RWPE1 (cell line): ENCODE results near the gene AHDC1.
"Not testable (repeated sequence)": the region's sequence is repeated elsewhere in the genome, so short reads cannot be mapped to it uniquely, and the experiment has no call there.

ENCODE experiments used
- CTCF ChIA-PET: fragments of 350-600 bp; sonication (Branson Sonifier 250); formaldehyde crosslinking; extraction: SDS; loops from one replicate; lab custom pipeline; 2021; lab: Yijun Ruan, JAX
- POLR2A ChIA-PET: fragments of 400-600 bp; formaldehyde crosslinking; extraction: SDS; loops from one replicate; lab custom pipeline; 2020; ENCODE audit warnings: antibody characterized with exemption; ENCODE audit not compliant: low non-redundant PET; lab: Yijun Ruan, JAX
- DNase-seq: peaks from one replicate; pipeline ENCODE4 v3.0.0; 2012; ENCODE audit warnings: low spot score
- H3K27ac ChIP-seq: fragments of 450-650 bp; 2 replicates; pipeline ENCODE4 v1.5.1; 2017
- TF ChIP-seq, protein P1 (sequence below): fragments of 450-650 bp; conservative IDR thresholded peaks from 2 replicates; pipeline ENCODE4 v1.5.1; 2017; ENCODE audit warnings: low read depth, mild to moderate bottlenecking

The AHDC1 gene

DNA sequence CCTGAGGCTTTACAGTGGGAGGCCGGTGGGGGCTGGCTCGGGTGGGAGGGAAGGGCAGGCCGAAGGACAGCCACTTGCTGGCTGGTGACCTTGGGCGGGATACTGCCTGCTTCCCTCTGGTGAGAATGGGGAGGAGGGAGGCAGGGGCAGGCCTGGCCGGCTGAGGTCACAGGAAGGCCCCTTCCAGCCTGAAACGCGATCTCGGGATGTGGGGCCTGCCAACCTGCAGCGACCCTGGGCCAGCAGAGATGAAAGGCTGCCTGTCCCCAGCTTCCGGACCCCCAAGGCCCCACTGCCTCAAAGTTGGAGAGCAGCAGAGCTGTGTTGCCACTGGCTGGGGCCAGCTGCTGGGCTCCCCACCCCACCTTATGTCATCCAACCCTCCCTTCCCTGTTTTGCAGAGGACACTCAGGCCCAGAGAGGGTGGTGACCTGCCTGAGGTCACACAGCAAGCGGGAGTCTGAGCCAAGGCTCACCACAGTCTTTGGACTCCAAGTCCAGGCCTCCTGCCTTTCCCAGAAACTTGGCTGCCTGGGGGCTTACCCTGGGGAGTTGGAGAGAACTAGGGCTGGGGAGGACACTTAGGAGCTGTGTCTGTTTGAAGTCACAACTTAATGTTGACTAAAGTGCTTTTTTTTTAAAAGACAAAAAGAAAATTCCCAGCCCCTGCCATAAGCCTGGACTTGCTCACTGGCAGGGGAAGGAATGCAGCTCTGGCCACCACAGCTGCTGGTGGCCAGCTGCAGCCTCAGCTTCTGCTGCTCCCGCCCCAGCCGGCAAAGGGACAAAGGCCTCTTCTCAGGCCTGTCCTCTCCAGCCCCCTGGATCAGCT lies 99.1 kb downstream of the AHDC1 start:
- POLR2A ChIA-PET = no interaction called here
- TF ChIP-seq, protein P1, sequence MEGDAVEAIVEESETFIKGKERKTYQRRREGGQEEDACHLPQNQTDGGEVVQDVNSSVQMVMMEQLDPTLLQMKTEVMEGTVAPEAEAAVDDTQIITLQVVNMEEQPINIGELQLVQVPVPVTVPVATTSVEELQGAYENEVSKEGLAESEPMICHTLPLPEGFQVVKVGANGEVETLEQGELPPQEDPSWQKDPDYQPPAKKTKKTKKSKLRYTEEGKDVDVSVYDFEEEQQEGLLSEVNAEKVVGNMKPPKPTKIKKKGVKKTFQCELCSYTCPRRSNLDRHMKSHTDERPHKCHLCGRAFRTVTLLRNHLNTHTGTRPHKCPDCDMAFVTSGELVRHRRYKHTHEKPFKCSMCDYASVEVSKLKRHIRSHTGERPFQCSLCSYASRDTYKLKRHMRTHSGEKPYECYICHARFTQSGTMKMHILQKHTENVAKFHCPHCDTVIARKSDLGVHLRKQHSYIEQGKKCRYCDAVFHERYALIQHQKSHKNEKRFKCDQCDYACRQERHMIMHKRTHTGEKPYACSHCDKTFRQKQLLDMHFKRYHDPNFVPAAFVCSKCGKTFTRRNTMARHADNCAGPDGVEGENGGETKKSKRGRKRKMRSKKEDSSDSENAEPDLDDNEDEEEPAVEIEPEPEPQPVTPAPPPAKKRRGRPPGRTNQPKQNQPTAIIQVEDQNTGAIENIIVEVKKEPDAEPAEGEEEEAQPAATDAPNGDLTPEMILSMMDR = no peak
- H3K27ac ChIP-seq = peak overlapping the region; percentile 98
- no peak for DNase-seq
- CTCF ChIA-PET = interaction anchor here (0.6 to 0.7 kb wide), 3 partner anchors 26 to 208 kb away, joined by 3 to 4 read pairs (median 4); no protein-coding TSS in a partner anchor

DNA sequence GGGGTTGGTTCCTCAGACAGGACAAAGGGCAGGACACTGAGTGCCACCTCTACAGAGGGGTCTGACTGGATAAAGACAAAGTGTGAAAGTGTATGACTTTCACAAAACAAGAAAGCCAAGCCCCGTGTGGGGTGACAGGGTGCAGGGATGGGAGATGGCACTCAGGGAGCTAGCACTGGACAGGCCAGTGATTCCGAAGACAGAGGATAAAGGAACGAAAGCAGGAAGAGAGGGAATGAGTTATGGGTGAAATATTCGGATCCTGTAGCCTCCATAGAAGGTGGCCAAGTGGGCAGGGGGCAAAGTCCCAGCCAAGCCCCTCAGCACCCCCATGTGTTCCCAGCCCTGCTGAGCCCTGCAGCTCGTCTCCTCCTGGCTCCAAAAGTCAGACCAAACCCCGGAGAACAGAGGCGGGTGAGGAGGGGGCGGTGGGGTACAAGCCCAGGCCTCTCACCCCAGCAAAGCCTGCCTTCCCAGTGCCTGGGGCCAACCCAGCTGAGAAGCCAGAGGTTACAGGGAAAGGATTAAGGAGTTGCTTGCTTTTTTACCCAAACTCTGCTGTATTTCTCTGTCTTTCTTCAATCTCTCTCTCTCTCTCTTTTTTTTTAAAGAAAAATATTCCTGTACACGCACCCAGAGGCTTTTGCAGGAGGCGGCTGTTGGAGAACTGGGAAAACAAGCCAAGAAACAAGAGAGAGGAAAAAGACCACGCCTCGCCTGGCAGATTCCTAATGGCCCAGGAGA lies 99.9 kb downstream of the AHDC1 start:
- CTCF ChIA-PET = interaction anchor here (0.6 kb wide), 1 partner anchor 15 kb away, joined by 3 read pairs; no protein-coding TSS in a partner anchor
- TF ChIP-seq, protein P1 = no peak
- no peak for DNase-seq
- H3K27ac ChIP-seq = peak overlapping the region; percentile 98
- POLR2A ChIA-PET = no interaction called here

GRCh38 chr1:27503033-27503432 lies 100.9 kb downstream of the AHDC1 start:
- TF ChIP-seq, protein P1 = no peak
- CTCF ChIA-PET = no interaction called here
- H3K27ac ChIP-seq = peak overlapping the region; percentile 98
- DNase-seq = no peak
- POLR2A ChIA-PET = no interaction called here

DNA sequence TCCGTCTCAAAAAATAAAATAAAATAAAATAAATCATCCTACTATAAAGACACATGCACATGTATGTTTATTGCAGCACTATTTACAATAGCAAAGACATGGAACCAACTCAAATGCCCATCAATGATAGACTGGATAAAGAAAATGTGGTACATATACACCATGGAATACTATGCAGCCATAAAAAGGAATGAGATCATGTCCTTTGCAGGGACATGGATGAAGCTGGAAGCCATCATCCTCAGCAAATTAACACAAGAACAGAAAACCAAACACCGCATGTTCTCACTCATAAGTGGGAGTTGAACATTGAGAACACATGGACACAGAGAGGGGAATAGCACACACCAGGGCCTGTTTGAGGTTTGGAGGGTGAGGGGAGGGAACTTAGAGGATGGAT lies 102.8 kb downstream of the AHDC1 start:
- POLR2A ChIA-PET, H3K27ac ChIP-seq, DNase-seq: not testable (repeated sequence)
- CTCF ChIA-PET = interaction anchor here (0.7 kb wide), 1 partner anchor 660 kb away, joined by 4 read pairs; no protein-coding TSS in a partner anchor

DNA sequence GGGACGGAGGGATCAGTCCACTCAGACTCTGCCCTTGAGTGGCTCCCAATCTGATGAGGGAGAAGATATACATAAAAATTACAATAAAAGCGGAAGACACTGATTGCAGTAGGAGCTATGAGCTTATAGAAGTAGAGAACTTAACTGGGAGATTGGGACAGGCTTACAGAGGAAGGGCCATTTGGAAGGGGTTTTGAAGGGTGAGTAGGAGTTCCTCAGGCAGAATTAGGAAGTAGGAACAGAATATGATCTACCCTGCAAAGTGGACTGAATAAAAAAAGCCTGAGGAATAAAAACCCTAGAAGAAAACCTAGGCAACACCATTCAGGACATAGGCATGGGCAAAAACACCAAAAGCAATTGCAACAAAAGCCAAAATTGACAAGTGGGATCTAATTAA lies 104.8 kb downstream of the AHDC1 start:
- ChIA-PET CTCF (no interaction called here), POLR2A (no interaction called here)
- no peak overlapping the region for H3K27ac ChIP-seq
- TF ChIP-seq, protein P1 = no peak
- DNase-seq = no peak

GRCh38 chr1:27496604-27497155 lies 107.3 kb downstream of the AHDC1 start:
- no peak for DNase-seq
- ChIA-PET POLR2A (interaction anchor here (0.7 kb wide), 1 partner anchor 61 kb away, joined by 4 read pairs; no protein-coding TSS in a partner anchor), CTCF (interaction anchor here (0.5 to 1.0 kb wide), 3 partner anchors 10 to 173 kb away, joined by 3 to 5 read pairs (median 4); no protein-coding TSS in a partner anchor)
- H3K27ac ChIP-seq = no peak overlapping the region
- TF ChIP-seq, protein P1 = no peak
